Brain pericyte (primary cell): ENCODE measurements around the gene WTAP.
"Not testable (repeated sequence)": the region's sequence is repeated elsewhere in the genome, so short reads cannot be mapped to it uniquely, and the experiment has no call there.

Source experiments
- DNase-seq: peaks from one replicate; pipeline ENCODE4 v3.0.0-alpha.2; 2012; ENCODE audit warnings: low read depth, low spot score

The WTAP gene

GRCh38 chr6:159726918-159727716 is at the start of gene WTAP:
Gene WTAP, plus strand, starts transcription at chr6:159727506. Its CDS starts 8,760 bp downstream, at chr6:159736266.
- peak; percentile 92 for DNase-seq

- DNase-seq: no peak
Measured at GRCh38 chr6:159677506-159678165, 49.7 kb upstream of the WTAP start.

- no peak for DNase-seq
Measured at GRCh38 chr6:159678574-159678973, 48.7 kb upstream of the WTAP start.

GRCh38 chr6:159679091-159680077 is 47.9 kb upstream of the WTAP start:
- DNase-seq: no peak

GRCh38 chr6:159680104-159680503 is 47.2 kb upstream of the WTAP start:
- DNase-seq: no peak

GRCh38 chr6:159681191-159681880 is 46.0 kb upstream of the WTAP start:
- DNase-seq: no peak

GRCh38 chr6:159682295-159682694 is 45.0 kb upstream of the WTAP start:
- no peak for DNase-seq

GRCh38 chr6:159682810-159683209 is 44.5 kb upstream of the WTAP start:
- DNase-seq: no peak

- DNase-seq: no peak
Measured at GRCh38 chr6:159684013-159684304, 43.3 kb upstream of the WTAP start.

GRCh38 chr6:159686040-159686439 is 41.3 kb upstream of the WTAP start:
- DNase-seq: no peak

- DNase-seq: no peak
Measured at GRCh38 chr6:159686703-159687102, 40.6 kb upstream of the WTAP start.

GRCh38 chr6:159687341-159687740 is 40.0 kb upstream of the WTAP start:
- no peak for DNase-seq

GRCh38 chr6:159688266-159688905 is 38.9 kb upstream of the WTAP start:
- DNase-seq: no peak

- DNase-seq: no peak
Measured at GRCh38 chr6:159689001-159689400, 38.3 kb upstream of the WTAP start.

- DNase-seq: not testable (repeated sequence)
Measured at GRCh38 chr6:159690135-159690534, 37.2 kb upstream of the WTAP start.

GRCh38 chr6:159691133-159691962 is 36.0 kb upstream of the WTAP start:
- DNase-seq: peak; percentile 50

- no peak for DNase-seq
Measured at GRCh38 chr6:159691963-159692287, 35.4 kb upstream of the WTAP start.

GRCh38 chr6:159692303-159693127 is 34.8 kb upstream of the WTAP start:
- DNase-seq: no peak

- DNase-seq: peak; percentile 61
Measured at GRCh38 chr6:159693128-159693893, 34.0 kb upstream of the WTAP start, which contains the start of gene SOD2. Gene SOD2, minus strand, starts transcription at chr6:159693241. Its CDS starts 74 bp downstream, at chr6:159693167.
